Neuronal stem cell (in vitro differentiated cells): ENCODE measurements around the gene RNASE12.

Experiments used
- DNase-seq: peaks from one replicate; pipeline ENCODE4 v3.0.0-alpha.2; 2013; ENCODE audit warnings: low spot score
- H2AFZ ChIP-seq: one replicate; pipeline ENCODE4 v1.6.1; 2013; ENCODE audit warnings: mild to moderate bottlenecking, low read length, inconsistent platforms
- H2AK5ac ChIP-seq: 2 replicates; pipeline ENCODE4 v1.6.1; 2013; ENCODE audit warnings: low read depth, mild to moderate bottlenecking, inconsistent platforms, low read length, moderate library complexity, mixed read lengths
- H2BK120ac ChIP-seq: 2 replicates; pipeline ENCODE4 v1.6.1; 2013; ENCODE audit warnings: low read depth, mild to moderate bottlenecking, inconsistent platforms, low read length, moderate library complexity, mixed read lengths
- H2BK12ac ChIP-seq: one replicate; pipeline ENCODE4 v1.6.1; 2013; ENCODE audit warnings: low read length, inconsistent platforms
- H2BK15ac ChIP-seq: 2 replicates; pipeline ENCODE4 v1.6.1; 2013; ENCODE audit warnings: mild to moderate bottlenecking, low read length, inconsistent platforms, mixed read lengths
- H2BK5ac ChIP-seq: one replicate; pipeline ENCODE4 v1.6.1; 2013; ENCODE audit warnings: inconsistent platforms, mild to moderate bottlenecking, low read length, moderate library complexity
- H3K14ac ChIP-seq: one replicate; pipeline ENCODE4 v1.6.1; 2013; ENCODE audit warnings: low read length, inconsistent platforms
- H3K18ac ChIP-seq: 2 replicates; pipeline ENCODE4 v1.6.1; 2013; ENCODE audit warnings: low read length, inconsistent platforms
- H3K23ac ChIP-seq: 2 replicates; pipeline ENCODE4 v1.6.1; 2013; ENCODE audit warnings: low read depth, mild to moderate bottlenecking, mixed read lengths, low read length, inconsistent platforms; ENCODE audit not compliant: poor library complexity
- H3K27ac ChIP-seq: replicated peaks from 3 replicates; pipeline ENCODE4 v1.5.1; 2013; ENCODE audit warnings: low read length, inconsistent platforms
- H3K27me3 ChIP-seq, 3 experiments: 2 replicates each; pipeline ENCODE4 v1.6.1; 2013; ENCODE audit warnings: low read length in 3 of 3, mild to moderate bottlenecking in 2 of 3, inconsistent platforms in 1 of 3, low read depth in 1 of 3, mixed read lengths in 1 of 3, moderate library complexity in 1 of 3; ENCODE audit not compliant: control insufficient read depth in 3 of 3, insufficient read depth in 3 of 3
- H3K36me3 ChIP-seq, 2 donors: replicated peaks in 1 of 2; 2 replicates each; pipeline ENCODE4 v1.6.1; 2013; ENCODE audit warnings: low read length in 2 of 2; ENCODE audit not compliant: control insufficient read depth in 2 of 2, insufficient read depth in 2 of 2
- H3K4ac ChIP-seq: 2 replicates; pipeline ENCODE4 v1.6.1; 2013; ENCODE audit warnings: inconsistent platforms, mild to moderate bottlenecking, low read length, moderate library complexity
- H3K4me1 ChIP-seq, 2 donors: 1 replicate in 1 of 2; 2 replicates in 1 of 2; pipeline ENCODE4 v1.6.1; 2013; ENCODE audit warnings: low read length in 2 of 2, low read depth in 1 of 2; ENCODE audit not compliant: control insufficient read depth in 2 of 2, insufficient read depth in 1 of 2
- H3K4me2 ChIP-seq: one replicate; pipeline ENCODE4 v1.6.1; 2013; ENCODE audit warnings: mild to moderate bottlenecking, low read length, inconsistent platforms; ENCODE audit not compliant: insufficient read depth, poor library complexity, severe bottlenecking
- H3K4me3 ChIP-seq, 2 donors: 2 replicates each; pipeline ENCODE4 v1.5.1; 2013; ENCODE audit warnings: low read length in 2 of 2, mild to moderate bottlenecking in 2 of 2, inconsistent platforms in 1 of 2, moderate library complexity in 1 of 2
- H3K79me1 ChIP-seq: one replicate; pipeline ENCODE4 v1.6.1; 2013; ENCODE audit warnings: low read depth, mild to moderate bottlenecking, inconsistent platforms, low read length, moderate library complexity
- H3K9ac ChIP-seq: one replicate; pipeline ENCODE4 v1.6.1; 2013; ENCODE audit warnings: mild to moderate bottlenecking, low read depth, low read length, inconsistent platforms; ENCODE audit not compliant: poor library complexity
- H3K9me3 ChIP-seq, 2 donors: replicated peaks in 1 of 2; 2 replicates each; pipeline versions ENCODE3 to v1.6.1; 2013; ENCODE audit warnings: low read length in 2 of 2, mild to moderate bottlenecking in 2 of 2, inconsistent platforms in 1 of 2, low read depth in 1 of 2, mixed read lengths in 1 of 2, moderate library complexity in 1 of 2; ENCODE audit not compliant: control insufficient read depth in 2 of 2, insufficient read depth in 1 of 2
- H4K8ac ChIP-seq: one replicate; pipeline ENCODE4 v1.6.1; 2013; ENCODE audit warnings: low read depth, mild to moderate bottlenecking, inconsistent platforms, low read length, moderate library complexity
- H4K91ac ChIP-seq: one replicate; pipeline ENCODE4 v1.6.1; 2013; ENCODE audit warnings: low read length, low read depth, mild to moderate bottlenecking, inconsistent platforms; ENCODE audit not compliant: poor library complexity
- WGBS, 2 donors: extraction: QIAGEN DNeasy Blood & Tissue Kit; methylation state at CpG; one replicate each; pipeline ENCODE4 v1.1.7; 2013; ENCODE audit warnings: missing lambda C conversion rate in 2 of 2, mixed read lengths in 1 of 2; ENCODE audit not compliant: insufficient read length in 2 of 2, insufficient replicate concordance in 1 of 2; ENCODE audit errors: extremely low coverage in 2 of 2; 5-methylcytosine and 5-hydroxymethylcytosine counted together

RNASE12 gene

DNA sequence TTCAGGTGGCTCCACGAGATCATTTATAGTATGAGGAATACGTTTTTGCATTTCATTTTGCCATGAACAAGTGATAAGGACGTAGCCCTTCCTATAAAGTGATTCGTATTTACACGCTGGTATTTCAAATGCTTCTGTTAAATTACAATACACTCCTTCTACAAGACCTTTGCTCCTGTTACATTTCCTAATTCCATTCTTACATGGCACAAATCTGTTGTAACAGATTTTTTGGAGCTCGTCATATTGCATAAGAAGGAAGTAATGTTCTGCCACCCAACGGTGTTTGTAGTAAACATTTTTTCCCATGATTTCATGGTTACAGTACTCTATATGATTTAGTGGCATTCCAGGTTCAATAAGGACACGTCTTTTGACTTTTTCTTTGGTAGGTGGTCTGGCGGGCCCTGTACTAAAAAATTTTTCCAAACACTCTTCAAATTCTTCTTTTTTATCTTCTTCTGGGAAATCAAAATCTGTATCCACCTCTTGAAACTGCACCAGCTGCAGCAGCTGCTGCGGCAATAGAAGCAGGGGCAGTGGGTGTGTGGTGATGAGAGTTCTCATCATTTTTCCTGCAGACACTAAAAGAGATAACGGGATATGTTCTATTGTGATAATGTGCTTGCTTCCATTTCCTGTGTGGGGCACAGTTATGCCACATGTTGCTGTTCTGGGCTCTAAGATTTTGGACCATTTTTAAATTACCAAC, 34.5 kb downstream of the RNASE12 start:
- Histone ChIP-seq H2BK5ac (no peak overlapping the region), H3K9me3 (no peaks in the 10 kb centered on the region), H2BK15ac (no peak overlapping the region), H3K27me3 (peaks cover 0 to 2% (median 0%) of the 10 kb centered on the region in 3 experiments), H4K8ac (no peak overlapping the region), H3K36me3 (no peaks in the 10 kb centered on the region), H3K27ac (no peak overlapping the region), H3K18ac (no peak overlapping the region), H3K4me3 (no peak overlapping the region), H4K91ac (no peak overlapping the region), H3K79me1 (no peaks in the 10 kb centered on the region), H2AK5ac (no peak overlapping the region), H3K23ac (no peak overlapping the region), H3K14ac (no peak overlapping the region), H3K9ac (no peak overlapping the region), H3K4me2 (no peak overlapping the region), H2BK120ac (no peak overlapping the region), H3K4me1 (no peaks in the 10 kb centered on the region), H3K4ac (no peak overlapping the region), H2AFZ (no peak overlapping the region), H2BK12ac (no peak overlapping the region)
- WGBS, 2 donors = no CpG with 5 or more reads among the region's 11 CpGs
- no peak for DNase-seq

DNA sequence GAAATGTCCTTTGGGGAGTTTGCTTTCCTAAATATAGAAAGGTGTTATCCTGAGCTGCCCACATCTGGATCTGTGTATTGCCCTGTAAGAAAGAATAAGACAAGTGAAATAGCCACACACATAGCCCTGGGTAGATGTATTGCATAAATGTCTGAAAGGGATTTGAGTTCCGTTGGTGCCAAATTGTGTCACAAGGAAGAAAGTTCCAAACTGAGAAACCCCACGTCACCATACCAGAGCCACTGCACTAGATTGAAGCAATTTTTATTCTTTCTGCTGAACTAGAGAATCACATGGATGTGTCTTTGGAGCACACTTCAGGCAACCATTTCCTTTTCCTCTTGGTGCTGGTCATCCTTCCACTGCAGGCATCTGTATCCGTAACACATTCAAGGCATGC, 35.3 kb downstream of the RNASE12 start:
- no peak overlapping the region for H3K4ac ChIP-seq
- H2AFZ ChIP-seq = no peak overlapping the region
- no peaks in the 10 kb centered on the region for H3K36me3 ChIP-seq
- no peak overlapping the region for H3K23ac ChIP-seq
- H3K27ac ChIP-seq = no peak overlapping the region
- no peak overlapping the region for H2BK15ac ChIP-seq
- H3K79me1 ChIP-seq = no peaks in the 10 kb centered on the region
- H3K4me2 ChIP-seq = no peak overlapping the region
- H3K9ac ChIP-seq = no peak overlapping the region
- DNase-seq = no peak
- peaks cover 0 to 2% (median 0%) of the 10 kb centered on the region in 3 experiments for H3K27me3 ChIP-seq
- no peak overlapping the region for H3K18ac ChIP-seq
- no peak overlapping the region for H2AK5ac ChIP-seq
- no peak overlapping the region for H2BK12ac ChIP-seq
- no peak overlapping the region for H4K91ac ChIP-seq
- no peak overlapping the region for H3K14ac ChIP-seq
- H3K9me3 ChIP-seq = no peaks in the 10 kb centered on the region
- no peak overlapping the region for H4K8ac ChIP-seq
- H2BK120ac ChIP-seq = no peak overlapping the region
- no peak overlapping the region for H2BK5ac ChIP-seq
- no CpG with 5 or more reads among the region's 3 CpGs for WGBS, 2 donors
- no peaks in the 10 kb centered on the region for H3K4me1 ChIP-seq
- no peak overlapping the region for H3K4me3 ChIP-seq

DNA sequence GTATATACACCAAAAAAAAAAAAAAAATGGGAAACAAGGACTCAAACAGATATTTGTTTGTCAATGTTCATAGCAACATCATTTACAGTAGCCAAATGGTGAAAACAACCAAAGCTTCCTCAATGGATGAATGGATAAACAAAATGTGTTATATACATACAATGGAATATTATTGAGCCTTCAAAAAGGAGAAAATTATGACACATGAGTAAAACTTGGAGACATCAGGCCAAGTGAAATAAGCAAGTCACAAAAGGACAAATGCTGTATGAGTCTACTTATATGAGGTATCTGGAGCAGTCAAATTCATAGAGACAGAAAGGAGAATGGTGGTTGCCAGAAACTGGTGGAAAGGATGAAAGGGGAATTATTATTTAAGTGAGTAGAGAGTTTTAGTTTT, 38.2 kb downstream of the RNASE12 start:
- Histone ChIP-seq H2BK12ac (no peak overlapping the region), H3K79me1 (no peaks in the 10 kb centered on the region), H3K27ac (no peak overlapping the region), H4K91ac (no peak overlapping the region), H3K4ac (no peak overlapping the region), H3K4me3 (no peak overlapping the region), H3K14ac (no peak overlapping the region), H3K23ac (no peak overlapping the region), H2BK15ac (no peak overlapping the region), H2AK5ac (no peak overlapping the region), H3K4me2 (no peak overlapping the region), H3K9ac (no peak overlapping the region), H2BK5ac (no peak overlapping the region), H2BK120ac (no peak overlapping the region), H3K27me3 (peaks cover 0 to 8% (median 0%) of the 10 kb centered on the region in 3 experiments), H4K8ac (no peak overlapping the region), H3K36me3 (no peaks in the 10 kb centered on the region), H3K4me1 (no peaks in the 10 kb centered on the region), H2AFZ (no peak overlapping the region), H3K9me3 (no peaks in the 10 kb centered on the region), H3K18ac (no peak overlapping the region)
- no peak for DNase-seq

DNA sequence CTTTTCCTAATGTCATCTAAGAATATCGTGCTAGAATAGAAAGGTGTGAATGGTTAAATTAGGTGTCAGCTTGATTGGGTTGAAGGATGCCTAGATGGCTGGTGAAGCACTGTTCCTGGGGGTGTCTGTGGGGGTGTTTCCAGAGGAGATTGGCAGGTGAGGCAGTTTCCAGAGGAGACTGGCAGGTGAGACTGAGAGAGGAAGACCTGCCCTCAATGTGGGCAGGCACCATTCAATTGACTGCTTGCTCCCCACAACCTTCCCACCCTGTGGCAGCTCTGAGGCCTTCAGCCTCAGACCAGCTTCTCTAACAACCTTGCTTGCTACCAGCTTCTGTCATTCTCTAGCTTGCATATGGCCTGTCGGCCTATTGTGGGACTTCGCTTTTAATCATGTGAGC, 39.6 kb downstream of the RNASE12 start:
- Histone ChIP-seq H3K9ac (no peak overlapping the region), H3K79me1 (no peaks in the 10 kb centered on the region), H2BK5ac (no peak overlapping the region), H3K9me3 (no peaks in the 10 kb centered on the region), H3K4me3 (no peak overlapping the region), H3K27ac (no peak overlapping the region), H3K27me3 (peaks cover 0 to 10% (median 0%) of the 10 kb centered on the region in 3 experiments), H3K23ac (no peak overlapping the region), H4K8ac (no peak overlapping the region), H3K18ac (no peak overlapping the region), H3K4me2 (no peak overlapping the region), H2AK5ac (no peak overlapping the region), H2BK15ac (no peak overlapping the region), H2BK12ac (no peak overlapping the region), H3K4me1 (no peaks in the 10 kb centered on the region), H2AFZ (no peak overlapping the region), H2BK120ac (no peak overlapping the region), H3K36me3 (no peaks in the 10 kb centered on the region), H3K4ac (no peak overlapping the region), H3K14ac (no peak overlapping the region), H4K91ac (no peak overlapping the region)
- no CpG with 5 or more reads among the region's 3 CpGs for WGBS, 2 donors
- no peak for DNase-seq
